Lower leg skin (tissue), 4 donors: Measurements from ENCODE around the gene DAND5. TPM values are rescaled to one million over a fixed set of nuclear protein-coding genes. Genes with fewer than 3 reads are reported as not detected.
"Not testable (repeated sequence)": the region's sequence is repeated elsewhere in the genome, so short reads cannot be mapped to it uniquely, and the experiment has no call there.

Experiments
- DNase-seq, 2 donors: peaks; one replicate each; pipeline ENCODE4 v3.0.0-alpha.2; 2019; ENCODE audit warnings: low spot score in 2 of 2
- H3K4me3 ChIP-seq: fragments of 200-600 bp; sonication (generic); 2 replicates; pipeline ENCODE4 v1.5.1; 2017; ENCODE audit warnings: mild to moderate bottlenecking, low read depth; ENCODE audit not compliant: poor library complexity, severe bottlenecking
- POLR2A ChIP-seq, 2 donors: fragments of 450-650 bp; IDR thresholded peaks; one replicate each; pipeline ENCODE4 v1.6.1; 2016 to 2017; ENCODE audit warnings: antibody characterized with exemption in 2 of 2, mild to moderate bottlenecking in 1 of 2, moderate library complexity in 1 of 2
- WGBS, 2 donors: methylation state at CpG; one replicate each; pipeline ENCODE4 v1.1.5; 2018; 5-methylcytosine and 5-hydroxymethylcytosine counted together
- intact Hi-C: fragments of 100-400 bp; cut with DNase I; formaldehyde crosslinking; loops from one replicate; pipeline ENCODE4 v1.15.0; 2023; ENCODE audit warnings: low total_unique reads
- total RNA-seq, 4 donors: library from RNA; depleted of rRNA; stranded (reverse); fragments of >200 nt; gene quantifications; one replicate each; pipeline ENCODE4 v1.1.0, GENCODE V29; 2016
- TF ChIP-seq, protein P1 (sequence below), 3 donors: fragments of 450-650 bp; IDR thresholded peaks; one replicate each; pipeline ENCODE4 v1.5.1; 2016; ENCODE audit warnings: antibody characterized with exemption in 3 of 3, mild to moderate bottlenecking in 3 of 3, moderate library complexity in 2 of 3

DAND5 gene
- total RNA-seq, 4 donors from 2014 or later, result 0.32 TPM; not detected in 3

DNA sequence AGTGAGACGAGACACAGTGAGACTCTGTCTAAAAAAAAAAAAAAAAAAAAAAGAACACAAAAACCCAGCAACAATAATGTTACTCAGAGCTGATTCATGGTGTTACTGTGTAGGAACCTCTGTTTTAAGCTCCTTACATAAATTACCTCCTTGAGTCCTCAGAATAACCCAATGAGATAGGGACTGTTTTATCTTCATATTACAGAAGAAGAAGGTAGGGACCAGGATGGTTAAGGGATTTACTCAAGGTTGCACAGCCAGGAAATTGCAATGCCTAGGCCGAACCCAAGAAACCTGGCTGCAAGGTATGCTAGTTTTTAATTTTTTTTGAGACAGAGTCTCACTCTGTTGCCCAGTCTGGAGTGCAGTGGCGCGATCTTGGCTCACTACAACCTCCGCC, 1.5 kb upstream of the DAND5 start:
- no peak overlapping the region for H3K4me3 ChIP-seq
- no peak for DNase-seq
- WGBS, 2 donors, result 91 to 93% methylated on average over 5 of the region's 5 CpGs
- TF ChIP-seq, protein P1, sequence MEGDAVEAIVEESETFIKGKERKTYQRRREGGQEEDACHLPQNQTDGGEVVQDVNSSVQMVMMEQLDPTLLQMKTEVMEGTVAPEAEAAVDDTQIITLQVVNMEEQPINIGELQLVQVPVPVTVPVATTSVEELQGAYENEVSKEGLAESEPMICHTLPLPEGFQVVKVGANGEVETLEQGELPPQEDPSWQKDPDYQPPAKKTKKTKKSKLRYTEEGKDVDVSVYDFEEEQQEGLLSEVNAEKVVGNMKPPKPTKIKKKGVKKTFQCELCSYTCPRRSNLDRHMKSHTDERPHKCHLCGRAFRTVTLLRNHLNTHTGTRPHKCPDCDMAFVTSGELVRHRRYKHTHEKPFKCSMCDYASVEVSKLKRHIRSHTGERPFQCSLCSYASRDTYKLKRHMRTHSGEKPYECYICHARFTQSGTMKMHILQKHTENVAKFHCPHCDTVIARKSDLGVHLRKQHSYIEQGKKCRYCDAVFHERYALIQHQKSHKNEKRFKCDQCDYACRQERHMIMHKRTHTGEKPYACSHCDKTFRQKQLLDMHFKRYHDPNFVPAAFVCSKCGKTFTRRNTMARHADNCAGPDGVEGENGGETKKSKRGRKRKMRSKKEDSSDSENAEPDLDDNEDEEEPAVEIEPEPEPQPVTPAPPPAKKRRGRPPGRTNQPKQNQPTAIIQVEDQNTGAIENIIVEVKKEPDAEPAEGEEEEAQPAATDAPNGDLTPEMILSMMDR (IDR thresholded peaks at IDR 0.05), result no peak
- no peak for TF ChIP-seq POLR2A (IDR thresholded peaks at IDR 0.05)
- intact Hi-C loops, result no loop called here

DNA sequence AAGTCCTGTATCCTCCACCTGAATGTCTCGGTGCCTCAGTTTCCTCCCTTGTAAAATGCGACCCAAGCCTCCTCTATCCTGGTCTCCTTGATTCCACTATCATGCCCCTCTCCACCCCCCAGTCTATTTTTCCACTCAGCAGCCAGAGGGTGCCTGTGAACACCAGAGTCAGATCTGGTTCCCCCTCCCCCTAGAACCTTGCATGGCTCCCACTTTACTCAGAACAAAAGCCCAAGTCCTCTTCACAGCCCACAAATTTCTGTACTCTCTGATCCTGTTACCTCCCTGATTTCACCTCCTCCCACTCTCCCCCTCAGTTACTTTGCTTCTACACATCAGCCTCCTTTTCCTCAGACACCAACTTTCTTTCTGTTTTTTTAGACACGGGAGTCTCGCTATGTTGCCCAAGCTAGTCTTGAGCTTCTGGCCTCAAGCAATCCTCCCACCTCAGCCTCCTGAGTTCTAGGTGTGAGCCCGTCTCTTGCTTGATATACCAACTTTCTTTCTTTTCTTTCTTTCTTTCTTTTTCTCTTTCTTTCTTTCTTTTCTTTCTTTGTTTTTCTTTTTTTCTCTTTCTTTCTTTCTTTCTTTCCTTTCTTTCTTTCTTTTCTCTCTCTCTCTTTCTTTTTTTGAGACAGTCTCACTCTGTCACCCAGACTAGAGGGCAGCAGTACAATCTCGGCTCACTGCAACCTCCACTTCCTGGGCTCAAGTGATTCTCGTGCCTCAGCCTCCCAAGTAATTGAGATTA, 869 bp downstream of the DAND5 start:
- no peak for DNase-seq
- TF ChIP-seq, protein P1 (IDR thresholded peaks at IDR 0.05), result no peak
- no peak for TF ChIP-seq POLR2A (IDR thresholded peaks at IDR 0.05)
- intact Hi-C loops, result loop anchor here (10.0 kb wide), 1 partner anchor 295 kb away; no protein-coding TSS in a partner anchor
- 94 to 95% methylated on average over 7 of the region's 7 CpGs for WGBS, 2 donors
- H3K4me3 ChIP-seq, result no peak overlapping the region

DNA sequence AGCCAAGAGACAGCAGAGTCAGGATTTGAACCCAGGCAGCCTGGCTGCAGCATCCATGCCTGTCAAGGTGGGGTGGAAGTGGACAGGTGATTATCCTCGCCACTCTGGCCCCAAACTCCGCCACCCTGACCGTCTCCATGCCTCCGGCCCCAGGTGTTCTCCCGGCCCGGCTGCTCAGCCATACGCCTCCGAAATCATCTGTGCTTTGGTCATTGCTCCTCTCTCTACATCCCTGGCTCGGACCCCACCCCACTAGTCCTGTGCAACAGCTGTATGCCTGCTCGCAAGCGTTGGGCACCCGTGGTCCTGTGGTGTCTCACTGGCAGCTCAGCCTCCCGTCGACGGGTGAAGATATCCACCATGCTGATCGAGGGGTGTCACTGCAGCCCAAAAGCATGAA, 3.9 kb downstream of the DAND5 start:
- no peak for DNase-seq
- WGBS, 2 donors, result 92 to 93% methylated on average over 16 of the region's 16 CpGs
- intact Hi-C loops, result loop anchor here (10.0 kb wide), 1 partner anchor 292 kb away; no protein-coding TSS in a partner anchor
- TF ChIP-seq, protein P1 (IDR thresholded peaks at IDR 0.05), result no peak
- no peak for TF ChIP-seq POLR2A (IDR thresholded peaks at IDR 0.05)
- no peak overlapping the region for H3K4me3 ChIP-seq

DNA sequence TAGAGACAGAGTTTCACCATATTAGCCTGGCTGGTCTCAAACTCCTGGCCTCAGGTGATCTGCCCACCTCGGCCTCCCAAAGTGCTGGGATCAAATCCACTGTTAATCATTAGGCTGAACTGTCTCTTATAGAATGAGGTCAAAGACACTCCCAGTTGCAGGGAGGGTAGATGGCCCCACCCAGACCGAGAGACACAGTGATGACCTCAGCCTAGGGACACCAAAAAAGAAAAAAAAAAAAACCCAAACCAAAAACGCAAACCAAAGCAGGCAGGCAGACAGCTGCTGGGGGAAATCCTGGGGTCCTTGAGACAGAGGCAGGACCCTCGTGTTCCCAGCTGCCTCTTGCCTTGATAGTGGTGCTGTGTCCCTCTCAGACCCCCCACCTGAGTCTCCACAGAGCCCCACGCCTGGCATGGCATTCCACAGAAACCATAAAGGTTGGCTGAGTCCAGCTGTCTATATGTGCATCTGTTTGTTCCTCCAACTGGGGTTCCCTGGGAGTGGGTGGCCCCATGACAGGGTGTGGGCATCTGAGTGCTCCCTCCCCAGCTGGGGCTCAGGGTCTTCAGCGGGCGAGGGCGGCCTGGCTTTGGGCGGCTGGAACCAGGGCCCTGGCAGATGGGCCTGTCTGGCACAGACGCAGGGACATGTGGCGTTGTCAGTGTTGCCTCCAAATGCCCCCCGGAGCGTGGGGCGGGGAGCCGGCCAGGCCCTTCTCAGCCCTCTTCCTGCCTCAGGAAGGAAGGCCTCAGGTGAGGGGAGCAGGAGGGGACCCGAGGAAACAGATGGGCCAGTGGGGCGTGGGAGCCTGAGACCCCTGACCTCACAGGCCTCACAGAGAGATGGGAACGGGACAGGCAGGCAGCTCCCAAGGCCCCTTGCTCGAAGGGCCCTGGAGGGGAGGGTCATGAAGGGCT, 5.2 kb downstream of the DAND5 start:
- DNase-seq, result no peak
- no peak overlapping the region for H3K4me3 ChIP-seq
- TF ChIP-seq, protein P1 (IDR thresholded peaks at IDR 0.05), result no peak
- no peak for TF ChIP-seq POLR2A (IDR thresholded peaks at IDR 0.05)
- intact Hi-C loops, result loop anchor here (5.0 to 10.0 kb wide), 2 partner anchors 123 to 290 kb away; no protein-coding TSS in a partner anchor
- WGBS, 2 donors, result 47 to 61% methylated on average over 6 to 19 of the region's 19 CpGs

DNA sequence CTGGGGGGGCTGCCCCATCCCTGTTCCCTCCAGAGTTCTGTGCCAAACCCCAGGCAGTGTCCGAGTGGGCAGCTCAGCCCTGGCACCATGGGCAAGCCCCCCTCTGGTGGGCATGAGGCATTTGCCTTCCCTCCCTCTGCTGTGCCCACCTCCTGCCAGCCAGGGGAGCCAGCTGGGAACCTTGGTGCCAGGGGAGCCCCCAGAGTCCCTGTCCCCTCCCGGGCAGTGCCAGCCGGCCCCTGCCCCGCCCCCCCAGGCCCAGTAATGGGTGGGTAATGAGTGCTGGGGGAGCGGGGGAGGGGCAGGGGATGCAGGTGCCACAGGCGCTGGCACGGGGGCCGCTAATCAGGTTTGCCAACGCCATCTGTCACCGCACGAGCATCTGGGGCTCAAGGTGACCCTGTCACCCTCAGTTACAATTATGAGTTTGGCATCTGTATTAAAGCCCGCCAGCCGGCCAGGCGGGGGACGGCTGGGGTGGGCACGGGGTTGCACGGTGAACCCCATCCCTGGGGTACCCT, 5.9 kb downstream of the DAND5 start:
- TF ChIP-seq, protein P1 (IDR thresholded peaks at IDR 0.05), result no peak
- TF ChIP-seq POLR2A (IDR thresholded peaks at IDR 0.05), result no peak
- H3K4me3 ChIP-seq, result no peak overlapping the region
- DNase-seq, result no peak
- intact Hi-C loops, result loop anchor here (5.0 to 10.0 kb wide), 2 partner anchors 122 to 290 kb away; no protein-coding TSS in a partner anchor
- WGBS, 2 donors, result 59 to 81% methylated on average over 13 to 15 of the region's 17 CpGs

DNA sequence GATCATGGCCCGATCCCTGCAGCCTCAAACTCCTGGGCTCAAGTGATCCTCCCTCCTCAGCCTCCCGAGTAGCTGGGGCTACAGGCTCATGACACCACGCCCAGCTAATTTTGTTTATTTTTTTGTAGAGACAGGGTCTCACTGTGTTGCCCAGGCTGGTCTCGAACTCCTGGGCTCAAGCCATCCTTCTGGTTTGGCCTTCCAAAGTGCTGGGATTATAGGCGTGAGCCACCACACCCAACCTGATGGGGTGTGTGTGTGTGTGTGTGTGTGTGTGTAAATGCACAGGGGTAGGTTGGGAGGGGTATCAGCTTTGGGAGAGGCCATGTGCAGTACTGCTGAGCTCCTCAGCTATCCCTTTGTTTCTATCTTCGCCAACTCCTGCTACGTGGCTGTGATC, 6.7 kb downstream of the DAND5 start:
- intact Hi-C loops, result loop anchor here (5.0 to 10.0 kb wide), 2 partner anchors 121 to 289 kb away; no protein-coding TSS in a partner anchor
- not testable (repeated sequence) for DNase-seq, H3K4me3 ChIP-seq
- WGBS, 2 donors, result 76 to 80% methylated on average over 7 of the region's 7 CpGs
